ENCODE data around the gene MYO16. TPM values are rescaled to one million over a fixed set of nuclear protein-coding genes. Genes with fewer than 3 reads are reported as not detected.

MYO16 gene
- not detected for polyA plus RNA-seq (2012; ENCODE audit: insufficient read depth, insufficient read length, low read depth)

- TF ChIP-seq, protein P1, sequence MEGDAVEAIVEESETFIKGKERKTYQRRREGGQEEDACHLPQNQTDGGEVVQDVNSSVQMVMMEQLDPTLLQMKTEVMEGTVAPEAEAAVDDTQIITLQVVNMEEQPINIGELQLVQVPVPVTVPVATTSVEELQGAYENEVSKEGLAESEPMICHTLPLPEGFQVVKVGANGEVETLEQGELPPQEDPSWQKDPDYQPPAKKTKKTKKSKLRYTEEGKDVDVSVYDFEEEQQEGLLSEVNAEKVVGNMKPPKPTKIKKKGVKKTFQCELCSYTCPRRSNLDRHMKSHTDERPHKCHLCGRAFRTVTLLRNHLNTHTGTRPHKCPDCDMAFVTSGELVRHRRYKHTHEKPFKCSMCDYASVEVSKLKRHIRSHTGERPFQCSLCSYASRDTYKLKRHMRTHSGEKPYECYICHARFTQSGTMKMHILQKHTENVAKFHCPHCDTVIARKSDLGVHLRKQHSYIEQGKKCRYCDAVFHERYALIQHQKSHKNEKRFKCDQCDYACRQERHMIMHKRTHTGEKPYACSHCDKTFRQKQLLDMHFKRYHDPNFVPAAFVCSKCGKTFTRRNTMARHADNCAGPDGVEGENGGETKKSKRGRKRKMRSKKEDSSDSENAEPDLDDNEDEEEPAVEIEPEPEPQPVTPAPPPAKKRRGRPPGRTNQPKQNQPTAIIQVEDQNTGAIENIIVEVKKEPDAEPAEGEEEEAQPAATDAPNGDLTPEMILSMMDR (IDR thresholded peaks at IDR 0.05; ENCODE audit: low read depth, low read length): no peak
- H3K9me3 ChIP-seq: no peaks in the 10 kb centered on the region
- no peak for DNase-seq
- H3K4me1 ChIP-seq: no peaks in the 10 kb centered on the region
- H3K27me3 ChIP-seq: peaks cover 21% of the 10 kb centered on the region
- H3K36me3 ChIP-seq: no peaks in the 10 kb centered on the region
- no peak within 1 kb of the TSS for H3K4me3 ChIP-seq (ENCODE audit: low read depth, low read length)
Observed at GRCh38 chr13:108629181-108629752, at the start of gene MYO16. TSS of gene MYO16 (plus strand) at chr13:108629611. CDS start at chr13:108629845, 234 bp downstream.

- TF ChIP-seq, protein P1 (IDR thresholded peaks at IDR 0.05; ENCODE audit: low read depth, low read length): no peak
- Histone ChIP-seq H3K4me3 (ENCODE audit: low read depth, low read length) (no peak overlapping the region), H3K9me3 (no peaks in the 10 kb centered on the region), H3K27me3 (no peaks in the 10 kb centered on the region), H3K36me3 (no peaks in the 10 kb centered on the region), H3K4me1 (no peaks in the 10 kb centered on the region)
- DNase-seq: no peak
Observed at GRCh38 chr13:108586826-108587225, 42.6 kb upstream of the MYO16 start.

DNA sequence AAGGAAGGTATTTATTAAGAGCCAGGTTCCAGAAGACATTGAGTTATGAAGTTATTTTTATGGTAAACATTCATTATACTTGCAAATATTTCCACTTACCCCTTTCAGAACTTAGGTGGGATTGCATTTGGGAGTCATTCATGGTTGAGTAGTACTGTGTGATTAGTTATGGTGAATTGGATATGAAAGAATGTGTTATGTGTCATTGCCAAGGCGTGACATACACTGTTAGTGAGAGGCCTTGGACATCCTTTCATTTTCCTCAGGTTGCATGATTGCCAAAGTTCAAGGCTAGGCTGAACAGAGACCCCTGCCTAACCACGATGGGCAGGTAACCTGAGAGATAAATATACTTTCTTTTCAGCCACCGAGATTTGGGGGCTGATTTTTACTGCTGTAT is 40.9 kb upstream of the MYO16 start:
- H3K4me1 ChIP-seq: no peaks in the 10 kb centered on the region

GRCh38 chr13:108594153-108594552 is 35.3 kb upstream of the MYO16 start:
- no peaks in the 10 kb centered on the region for H3K4me1 ChIP-seq
- H3K36me3 ChIP-seq: no peaks in the 10 kb centered on the region
- H3K4me3 ChIP-seq (ENCODE audit: low read depth, low read length): no peak overlapping the region
- H3K9me3 ChIP-seq: no peaks in the 10 kb centered on the region
- no peaks in the 10 kb centered on the region for H3K27me3 ChIP-seq
- TF ChIP-seq, protein P1 (IDR thresholded peaks at IDR 0.05; ENCODE audit: low read depth, low read length): no peak
- no peak for DNase-seq

More for the DNA sequence above, 40.9 kb upstream of the MYO16 start:
- H3K9me3 ChIP-seq: no peaks in the 10 kb centered on the region
- DNase-seq: no peak
- H3K36me3 ChIP-seq: no peaks in the 10 kb centered on the region
- no peak overlapping the region for H3K4me3 ChIP-seq (ENCODE audit: low read depth, low read length)
- TF ChIP-seq, protein P1 (IDR thresholded peaks at IDR 0.05; ENCODE audit: low read depth, low read length): no peak
- no peaks in the 10 kb centered on the region for H3K27me3 ChIP-seq

GRCh38 chr13:108595436-108596274 is 33.8 kb upstream of the MYO16 start:
- DNase-seq: no peak
- Histone ChIP-seq H3K27me3 (no peaks in the 10 kb centered on the region), H3K36me3 (no peaks in the 10 kb centered on the region), H3K9me3 (no peaks in the 10 kb centered on the region), H3K4me3 (ENCODE audit: low read depth, low read length) (no peak overlapping the region), H3K4me1 (no peaks in the 10 kb centered on the region)
- TF ChIP-seq, protein P1 (IDR thresholded peaks at IDR 0.05; ENCODE audit: low read depth, low read length): no peak

- DNase-seq: no peak
- TF ChIP-seq, protein P1 (IDR thresholded peaks at IDR 0.05; ENCODE audit: low read depth, low read length): no peak
- no peaks in the 10 kb centered on the region for H3K4me1 ChIP-seq
- no peaks in the 10 kb centered on the region for H3K9me3 ChIP-seq
- H3K27me3 ChIP-seq: no peaks in the 10 kb centered on the region
- no peak overlapping the region for H3K4me3 ChIP-seq (ENCODE audit: low read depth, low read length)
- no peaks in the 10 kb centered on the region for H3K36me3 ChIP-seq
Observed at GRCh38 chr13:108597943-108598342, 31.5 kb upstream of the MYO16 start.

All from BE2C (cell line).